ENCODE data around the gene MRPL58.
A peak's percentile ranks its signal among the peaks of the same experiment; 100 is the strongest.
"Not testable (repeated sequence)": the region's sequence is repeated elsewhere in the genome, so short reads cannot be mapped to it uniquely, and the experiment has no call there.

MRPL58 gene

GRCh38 chr17:75019710-75020109 lies 7.2 kb downstream of the MRPL58 start:
- DNase-seq: no peak

- DNase-seq: no peak
These were observed 8.1 kb downstream of the MRPL58 start for GRCh38 chr17:75020331-75021110.

- peak; percentile 68 for DNase-seq
These were observed 12.4 kb downstream of the MRPL58 start for GRCh38 chr17:75024686-75025397.

GRCh38 chr17:75025398-75025734 lies 12.9 kb downstream of the MRPL58 start:
- not testable (repeated sequence) for DNase-seq

GRCh38 chr17:75026650-75027049 lies 14.2 kb downstream of the MRPL58 start:
- DNase-seq: not testable (repeated sequence)

- DNase-seq: no peak
These were observed 17.7 kb downstream of the MRPL58 start for GRCh38 chr17:75030161-75030560.

GRCh38 chr17:75031972-75032719 lies 19.7 kb downstream of the MRPL58 start:
- peak; percentile 83 for DNase-seq

GRCh38 chr17:75032720-75033280 lies 20.3 kb downstream of the MRPL58 start:
- no peak for DNase-seq

- peak; percentile 93 for DNase-seq
These were observed 21.1 kb downstream of the MRPL58 start for GRCh38 chr17:75033346-75034235.

GRCh38 chr17:75034236-75034908 lies 21.9 kb downstream of the MRPL58 start:
- peak; percentile 94 for DNase-seq

- peak; percentile 91 for DNase-seq
These were observed 24.3 kb downstream of the MRPL58 start for GRCh38 chr17:75036643-75037268.

- DNase-seq: no peak
These were observed 26.8 kb downstream of the MRPL58 start for GRCh38 chr17:75039238-75039637.

GRCh38 chr17:75041656-75042280 lies 29.3 kb downstream of the MRPL58 start:
- DNase-seq: no peak

- not testable (repeated sequence) for DNase-seq
These were observed 31.3 kb downstream of the MRPL58 start for GRCh38 chr17:75043789-75044188.

- DNase-seq: no peak
These were observed 32.2 kb downstream of the MRPL58 start for GRCh38 chr17:75044716-75045115.

- DNase-seq: not testable (repeated sequence)
These were observed 33.5 kb downstream of the MRPL58 start for GRCh38 chr17:75045946-75046406.

GRCh38 chr17:75046407-75047289 lies 34.2 kb downstream of the MRPL58 start, which contains the start of the genes ATP5PD and KCTD2:
TSS of gene ATP5PD (minus strand) at chr17:75046969. CDS start at chr17:75042650, 4,319 bp downstream.
TSS of gene KCTD2 (plus strand) at chr17:75047225. CDS start at chr17:75047251, 26 bp downstream.
- DNase-seq: peak; percentile 98

- DNase-seq: peak; percentile 75
These were observed 35.1 kb downstream of the MRPL58 start for GRCh38 chr17:75047398-75048098.

Data from activated effector memory CD4-positive, alpha-beta T cell treated with anti-CD3 and anti-CD28 coated beads, Interleukin-2, amount 50 U/mL, for 16 hours (primary cell).